HG03280 (cell line): ENCODE results near the gene SMTNL2.
"Not testable (repeated sequence)": the region's sequence is repeated elsewhere in the genome, so short reads cannot be mapped to it uniquely, and the experiment has no call there.

Source experiments
- ATAC-seq: cut with Tn5 transposase; IDR thresholded peaks from one replicate; pipeline ENCODE4 v1.9.1; 2021; ENCODE audit warnings: mild to moderate bottlenecking, moderate library complexity; ENCODE audit not compliant: unreplicated experiment

SMTNL2 gene

GRCh38 chr17:4559139-4559791, 25.1 kb upstream of the SMTNL2 start:
- ATAC-seq, result no peak

- no peak for ATAC-seq
Measured at GRCh38 chr17:4559966-4560365, 24.4 kb upstream of the SMTNL2 start.

DNA sequence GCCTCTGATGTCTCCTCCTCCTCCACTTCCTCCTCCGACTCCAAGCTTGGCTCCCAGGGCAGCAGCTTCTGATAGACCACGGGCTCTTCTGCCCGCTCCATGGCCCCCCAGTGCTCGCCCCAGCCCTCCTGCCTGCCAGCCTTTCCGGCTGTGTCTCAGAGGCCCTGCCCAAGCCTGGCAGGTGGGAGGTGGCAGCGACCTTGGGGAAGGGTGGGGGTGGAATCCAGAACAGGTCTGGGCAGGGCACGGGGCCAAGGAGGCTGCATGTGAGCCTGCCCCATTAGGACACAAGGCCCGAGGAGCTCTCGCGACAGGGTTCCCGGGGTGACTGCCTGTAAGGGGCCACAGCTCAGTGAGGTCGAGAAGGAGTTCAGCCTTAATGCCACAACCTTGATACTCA, 23.9 kb upstream of the SMTNL2 start, which contains the start of gene GGT6:
Gene GGT6 (minus strand): TSS at position 157 of the 400 bp plus-strand sequence. CDS start 56 bp downstream, at position 101.
- no peak for ATAC-seq

DNA sequence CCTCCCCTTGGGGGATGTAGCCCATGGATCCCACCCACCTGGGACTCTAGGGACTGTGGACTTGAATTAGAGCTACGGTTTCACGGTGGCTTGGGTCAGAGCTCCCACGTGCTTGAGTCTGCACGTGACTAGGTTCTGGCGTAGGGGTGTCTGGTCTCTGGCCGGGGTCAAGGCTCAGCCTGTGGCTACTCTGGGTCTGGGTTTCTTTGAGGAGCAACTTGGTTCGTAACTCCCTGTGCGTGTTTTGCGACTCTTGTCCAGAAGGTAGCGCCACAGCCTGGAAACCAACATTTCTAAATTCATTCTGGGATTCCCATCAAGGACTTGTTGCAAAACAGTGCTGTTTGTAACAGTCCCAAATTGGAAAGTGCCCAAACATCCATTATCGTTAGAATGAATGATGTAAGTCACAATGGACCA, 23.5 kb upstream of the SMTNL2 start:
- no peak for ATAC-seq

DNA sequence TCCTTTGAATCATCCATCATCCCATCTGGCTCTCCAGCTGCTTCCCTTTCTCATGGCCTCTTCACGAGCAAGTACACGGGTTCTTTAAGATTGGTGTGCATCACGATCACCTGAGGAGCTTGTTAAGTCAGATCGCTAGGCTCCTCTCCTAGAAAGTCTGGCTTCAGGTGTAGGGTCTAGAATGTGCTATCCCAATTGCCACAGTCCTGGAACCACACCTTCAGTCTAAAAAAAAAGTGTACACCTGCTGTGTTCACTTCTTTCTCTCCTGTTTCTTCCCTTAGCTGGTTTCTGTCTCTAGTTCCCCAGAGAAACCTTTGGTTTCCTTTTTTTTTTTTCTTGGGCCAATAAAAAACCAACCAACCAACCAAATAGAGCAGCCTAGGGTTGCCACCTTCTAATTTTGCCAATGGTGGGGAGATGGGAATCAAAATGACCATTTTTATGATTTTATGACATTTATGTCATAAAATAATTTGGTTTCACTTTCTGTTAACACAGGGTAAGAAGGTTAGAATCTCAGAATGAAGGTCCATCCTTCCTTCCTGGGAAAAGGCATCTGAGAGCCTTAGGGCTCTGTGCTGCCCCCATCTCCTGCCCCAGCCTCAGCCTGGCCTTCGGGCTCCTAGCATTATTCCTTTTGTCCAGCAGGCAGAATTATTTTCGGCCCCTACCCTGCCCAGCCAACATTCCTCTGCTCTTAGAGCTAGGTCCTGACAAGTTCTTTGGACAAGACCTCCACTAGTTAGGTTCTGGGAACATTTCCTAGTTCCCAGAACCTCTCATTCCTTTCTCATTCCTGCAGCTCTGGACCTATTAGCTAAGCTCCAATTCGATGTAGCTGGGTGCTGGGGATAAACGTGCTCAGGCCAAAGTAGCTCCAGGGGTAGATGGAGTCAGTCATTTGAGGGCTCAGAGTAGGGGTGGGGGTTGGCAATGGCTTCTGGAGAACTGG, 22.0 kb upstream of the SMTNL2 start:
- no peak for ATAC-seq

DNA sequence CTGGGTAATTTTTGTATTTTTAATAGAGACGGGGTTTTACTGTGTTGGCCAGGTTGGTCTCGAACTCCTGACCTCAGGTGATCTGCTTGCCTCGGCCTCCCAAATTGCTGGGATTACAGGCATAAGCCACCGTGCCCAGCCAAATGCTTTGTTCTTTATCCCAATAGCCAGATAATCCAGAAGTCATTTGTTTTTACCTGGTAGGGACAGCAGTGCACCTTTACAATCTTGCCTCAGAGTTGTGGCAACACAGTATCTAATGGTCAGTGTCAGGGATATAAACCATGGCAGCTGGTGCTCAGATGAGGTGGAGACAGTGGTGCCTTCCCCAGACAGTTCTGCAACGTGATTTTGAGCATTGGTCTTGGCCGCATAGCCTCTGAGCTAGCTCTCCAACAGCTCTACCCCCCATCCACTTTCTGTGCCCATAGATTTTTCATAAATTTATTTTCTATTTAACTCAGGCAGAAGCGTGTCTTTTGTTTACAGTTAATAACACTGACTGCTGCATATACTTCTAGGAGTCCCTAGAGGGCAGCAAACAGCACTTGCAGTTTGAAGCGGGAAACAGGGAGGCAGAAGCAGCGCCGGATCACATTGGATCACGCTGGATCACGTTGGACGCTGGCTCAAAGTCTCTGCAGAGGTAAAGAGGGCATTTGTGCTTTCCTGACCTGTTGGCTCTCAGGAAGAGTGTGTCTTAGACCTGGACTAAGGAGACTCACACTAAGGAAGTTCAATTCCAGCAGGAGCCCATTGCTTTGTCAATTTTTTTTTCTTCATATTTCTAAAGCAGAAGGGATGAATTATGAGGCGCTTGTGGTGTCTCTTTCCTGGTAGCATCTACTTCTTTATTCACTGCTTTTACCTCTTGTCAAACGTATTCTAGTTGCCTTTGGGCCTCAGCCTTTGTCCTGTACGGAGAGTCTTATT, 18.9 kb upstream of the SMTNL2 start:
- ATAC-seq, result no peak

DNA sequence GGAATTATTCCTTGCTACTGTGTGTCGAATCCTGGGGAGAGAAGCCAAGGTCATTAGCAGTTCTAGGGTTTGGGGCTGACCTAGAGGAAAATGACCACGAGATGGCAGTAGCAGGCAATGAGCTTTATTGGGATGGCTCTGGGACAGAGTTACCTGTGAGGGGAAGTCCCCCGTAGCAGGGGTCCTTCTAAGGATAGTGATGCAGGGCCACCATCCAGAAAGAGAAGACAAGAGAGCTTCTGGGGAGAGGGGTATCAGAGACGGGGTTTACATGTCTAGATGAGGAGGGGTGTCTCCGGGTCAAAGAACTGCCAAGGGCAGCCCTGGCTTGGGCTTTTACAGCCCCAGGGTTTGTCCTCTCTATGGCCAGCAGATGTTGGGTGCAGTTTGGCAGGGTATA, 17.5 kb upstream of the SMTNL2 start:
- ATAC-seq, result no peak

DNA sequence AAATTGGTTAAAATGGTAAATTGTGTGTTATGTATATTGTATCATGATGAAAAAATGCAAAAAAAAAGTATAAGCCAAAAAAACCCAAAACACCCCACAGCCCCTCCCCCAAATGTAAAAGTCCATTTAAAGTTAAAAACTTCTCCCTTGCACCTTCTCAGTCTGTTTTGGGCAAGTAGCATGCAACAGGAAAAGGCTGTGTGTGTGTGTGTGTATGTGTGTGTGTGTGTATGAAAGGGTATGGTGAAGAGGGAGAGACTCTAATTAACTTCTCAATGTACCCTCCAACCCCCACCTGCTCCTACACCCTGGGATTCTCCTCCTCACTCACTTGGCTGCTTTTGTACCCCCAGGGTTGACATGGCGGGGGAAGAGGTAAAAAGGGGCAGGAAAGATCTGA, 14.7 kb upstream of the SMTNL2 start:
- ATAC-seq, result no peak

DNA sequence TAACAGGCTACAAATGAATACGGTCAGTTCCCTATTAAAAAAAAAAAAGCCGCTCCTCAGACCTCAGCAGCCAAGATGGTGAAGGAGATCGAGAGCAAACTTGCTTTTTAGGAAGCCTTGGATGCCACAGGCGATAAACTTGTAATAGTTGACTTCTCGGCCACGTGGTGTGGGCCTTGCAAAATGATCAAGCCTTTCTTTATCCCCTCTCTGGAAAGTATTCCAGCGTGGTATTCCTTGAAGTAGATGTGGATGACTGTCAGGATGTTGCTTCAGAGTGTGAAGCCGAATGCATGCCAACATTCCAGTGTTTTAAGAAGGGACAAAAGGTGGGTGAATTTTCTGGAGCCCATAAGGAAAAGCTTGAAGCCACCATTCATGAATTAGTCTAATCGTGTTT, 12.2 kb upstream of the SMTNL2 start:
- ATAC-seq, result no peak

GRCh38 chr17:4573115-4573514, 11.2 kb upstream of the SMTNL2 start:
- no peak for ATAC-seq

GRCh38 chr17:4573669-4574068, 10.7 kb upstream of the SMTNL2 start:
- no peak for ATAC-seq

DNA sequence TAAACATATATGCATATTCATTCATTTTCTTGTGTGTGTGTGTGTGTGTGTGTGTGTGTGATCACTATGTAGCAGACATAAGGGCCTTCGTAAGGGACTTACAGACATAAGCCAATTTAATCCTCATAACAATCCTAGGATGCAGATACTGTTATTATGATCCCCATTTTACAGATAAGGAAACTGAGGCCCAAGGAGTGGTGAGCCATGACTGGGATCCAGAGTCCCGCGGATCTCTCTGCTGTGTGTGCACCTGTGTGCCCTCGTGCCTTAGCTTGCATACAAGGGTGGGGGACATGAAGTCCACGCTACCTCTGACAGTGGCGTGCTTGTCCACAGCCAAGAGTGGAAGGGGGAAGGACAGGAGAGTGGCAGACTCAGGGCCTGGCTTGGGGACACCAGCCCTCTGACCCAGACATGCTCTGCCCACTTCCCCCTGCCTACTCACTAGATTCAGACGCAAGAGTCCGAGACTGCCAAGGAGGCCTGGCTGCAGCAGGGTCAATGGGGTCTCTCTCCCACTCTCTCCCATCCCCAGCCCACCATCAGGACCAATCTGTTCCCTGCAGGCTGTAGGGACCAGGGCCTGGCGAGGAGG, 9.8 kb upstream of the SMTNL2 start:
- ATAC-seq, result no peak

DNA sequence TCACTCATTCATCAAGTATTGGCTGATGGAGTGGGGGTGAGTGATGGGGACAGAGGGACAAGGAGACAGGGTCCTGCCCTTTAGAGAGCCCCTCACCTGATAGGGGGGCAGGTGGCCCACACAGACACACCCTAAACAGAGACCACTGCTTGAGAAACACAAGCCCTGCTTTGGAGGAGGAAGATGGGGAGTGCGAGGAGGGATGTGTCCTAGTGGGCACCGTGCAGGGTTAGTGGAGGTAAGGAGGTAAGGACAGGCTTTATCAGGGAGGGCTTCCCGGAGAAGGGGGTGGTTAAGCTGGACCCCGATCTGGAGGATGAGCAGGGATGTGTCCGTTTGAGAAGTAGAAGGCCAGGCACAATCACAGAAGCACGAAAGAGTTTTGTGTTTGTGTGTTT, 8.2 kb upstream of the SMTNL2 start:
- no peak for ATAC-seq

DNA sequence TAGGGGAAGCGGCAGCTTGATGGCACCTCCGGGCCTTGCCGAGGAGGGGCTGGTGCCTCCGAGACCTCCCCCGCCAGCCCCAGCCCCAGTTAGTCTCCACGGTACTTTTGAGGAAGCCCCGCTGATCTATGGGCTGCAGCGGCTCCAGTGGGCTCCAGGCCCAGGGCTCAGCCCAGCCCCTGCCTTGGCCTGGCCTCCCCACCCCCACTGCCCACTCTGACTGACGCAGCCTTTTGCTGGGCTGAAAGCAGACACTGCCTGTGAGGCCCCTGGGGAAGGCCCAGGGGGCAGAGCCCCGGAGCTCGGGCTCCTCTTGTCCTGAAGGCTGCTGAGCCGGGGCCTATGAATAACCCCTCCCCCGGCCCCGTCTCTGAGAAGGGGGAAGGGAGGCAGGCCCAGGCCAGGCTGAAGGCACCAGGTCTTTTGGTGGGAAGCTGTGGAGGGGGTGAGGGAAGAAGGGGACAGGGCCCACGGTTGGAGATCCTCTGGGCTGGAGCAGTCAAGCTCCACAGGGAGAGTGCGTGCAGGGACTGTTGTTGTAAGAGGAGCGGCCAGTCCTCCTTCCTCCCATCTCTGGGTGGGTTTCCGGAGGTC, 7.5 kb upstream of the SMTNL2 start:
- ATAC-seq, result no peak

DNA sequence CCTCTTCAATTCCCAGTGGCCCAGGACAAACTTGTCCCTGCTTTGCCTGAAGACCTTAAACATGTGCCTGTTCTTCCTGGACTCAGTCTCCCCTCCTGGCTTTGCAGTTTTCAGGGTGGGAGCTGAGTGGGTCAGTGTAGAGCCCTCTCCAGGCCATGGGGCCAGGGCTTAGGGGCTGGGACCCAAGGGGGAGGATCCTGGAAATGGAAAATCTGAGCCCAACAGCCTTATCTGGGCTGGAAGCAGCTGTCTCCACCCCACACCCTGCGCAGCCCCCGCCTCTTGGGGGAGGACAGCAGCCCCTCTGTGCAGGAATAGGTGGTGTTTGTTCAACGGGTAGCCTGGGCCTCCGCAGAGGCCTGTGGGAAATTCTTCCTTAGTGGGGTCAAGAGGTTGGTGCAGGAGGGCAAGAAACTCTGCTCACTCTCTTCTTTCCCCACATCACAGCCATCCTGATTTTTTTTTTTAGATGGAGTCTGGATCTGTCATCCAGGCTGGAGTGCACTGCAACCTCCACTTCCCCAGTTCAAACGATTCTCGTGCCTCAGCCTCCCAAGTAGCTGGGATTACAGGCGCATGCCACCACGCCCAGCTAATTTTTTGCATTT, 6.8 kb upstream of the SMTNL2 start:
- no peak for ATAC-seq

DNA sequence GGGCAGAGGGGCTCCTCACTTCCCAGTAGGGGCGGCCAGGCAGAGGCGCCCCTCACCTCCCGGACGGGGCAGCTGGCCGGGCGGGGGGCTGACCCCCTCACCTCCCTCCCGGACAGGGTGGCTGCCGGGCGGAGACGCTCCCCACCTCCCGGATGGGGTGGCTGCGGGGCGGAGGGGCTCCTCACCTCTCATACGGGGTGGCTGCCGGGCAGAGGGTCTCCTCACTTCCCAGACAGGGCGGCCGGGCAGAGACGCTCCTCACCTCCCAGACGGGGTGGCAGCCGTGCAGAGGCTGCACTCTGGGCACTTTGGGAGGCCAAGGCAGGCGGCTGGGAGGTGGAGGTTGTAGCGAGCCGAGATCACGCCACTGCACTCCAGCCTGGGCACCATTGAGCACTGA, 6.0 kb upstream of the SMTNL2 start:
- ATAC-seq, result not testable (repeated sequence)

DNA sequence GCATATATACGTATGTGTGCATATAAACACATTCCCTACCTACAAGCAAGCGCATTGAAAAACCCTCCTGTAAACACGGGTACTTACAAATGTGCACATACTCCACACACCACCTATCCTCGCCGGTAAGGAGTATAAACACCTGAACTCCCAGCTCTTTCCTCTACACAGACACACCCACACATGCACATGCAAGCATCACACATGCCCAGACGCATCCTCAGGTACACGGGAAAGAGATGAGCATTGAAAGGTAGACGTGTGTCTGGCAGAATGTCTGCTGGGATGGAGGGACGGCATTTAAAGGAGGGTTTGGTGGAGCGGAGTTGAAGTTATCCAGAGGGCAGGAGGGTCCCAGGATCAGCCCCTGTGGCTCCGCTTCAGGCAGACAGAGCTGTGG, 4.7 kb upstream of the SMTNL2 start:
- ATAC-seq, result no peak

DNA sequence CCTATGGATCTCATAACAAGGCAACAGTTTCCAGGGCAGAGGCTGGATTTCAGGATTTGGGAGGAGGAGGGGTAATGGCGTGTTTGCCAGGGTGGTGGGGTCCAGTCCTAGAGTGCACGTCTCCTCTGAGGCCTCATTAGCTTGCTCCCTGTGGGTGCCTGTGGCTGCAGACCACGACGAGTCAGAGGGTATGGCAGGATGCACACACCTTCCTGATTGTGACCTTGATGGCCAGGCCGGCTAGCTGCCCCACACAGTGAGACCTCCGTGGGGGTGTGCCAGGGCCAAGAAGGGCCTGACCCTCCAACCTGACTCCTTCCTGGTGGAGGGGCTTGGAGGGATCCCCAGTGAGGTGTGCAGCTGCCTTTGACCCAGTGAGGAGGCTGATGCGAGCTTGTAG, 4.0 kb upstream of the SMTNL2 start:
- no peak for ATAC-seq

GRCh38 chr17:4582101-4582501, 2.2 kb upstream of the SMTNL2 start:
- ATAC-seq, result no peak

- ATAC-seq, result no peak
Measured at GRCh38 chr17:4582691-4583090, 1.6 kb upstream of the SMTNL2 start.
